Smooth muscle cell (in vitro differentiated cells): ENCODE measurements around the gene KCNQ1OT1. TPM values are rescaled to one million over a fixed set of nuclear protein-coding genes. Genes with fewer than 3 reads are reported as not detected.

Experiments used
- DNase-seq: peaks from one replicate; lab custom pipeline; 2025; ENCODE audit not compliant: unreplicated experiment; lab: John Stamatoyannopoulos, UW
- H2AFZ ChIP-seq: fragments of 200-600 bp; sonication (generic); 2 replicates; pipeline ENCODE4 v1.6.0; 2016; ENCODE audit warnings: antibody characterized with exemption, low read depth, mild to moderate bottlenecking
- H3F3A ChIP-seq: fragments of 200-600 bp; sonication (generic); 2 replicates; pipeline ENCODE4 v1.6.0; 2017; ENCODE audit warnings: antibody characterized with exemption, low read depth
- H3K27ac ChIP-seq: fragments of 200-600 bp; sonication (generic); 2 replicates; pipeline ENCODE4 v1.5.1; 2016; ENCODE audit warnings: low read depth, mild to moderate bottlenecking
- H3K27me3 ChIP-seq: fragments of 200-600 bp; sonication (generic); 2 replicates; pipeline ENCODE4 v1.6.1; 2016; ENCODE audit warnings: low read depth, mild to moderate bottlenecking
- H3K36me3 ChIP-seq: fragments of 200-600 bp; sonication (generic); 2 replicates; pipeline ENCODE4 v1.5.1; 2016; ENCODE audit warnings: low read depth
- H3K4me1 ChIP-seq: fragments of 200-600 bp; sonication (generic); 2 replicates; pipeline ENCODE4 v1.5.1; 2016; ENCODE audit warnings: low read depth
- H3K4me2 ChIP-seq: fragments of 200-600 bp; sonication (generic); 2 replicates; pipeline ENCODE4 v1.6.0; 2016; ENCODE audit warnings: mild to moderate bottlenecking
- H3K4me3 ChIP-seq: fragments of 200-600 bp; sonication (generic); 2 replicates; pipeline ENCODE4 v1.5.1; 2016; ENCODE audit warnings: mild to moderate bottlenecking
- H3K79me2 ChIP-seq: fragments of 200-600 bp; sonication (generic); 2 replicates; pipeline ENCODE4 v1.6.0; 2016; ENCODE audit warnings: low read depth, mild to moderate bottlenecking
- H3K9ac ChIP-seq: fragments of 200-600 bp; sonication (generic); 2 replicates; pipeline ENCODE4 v1.6.0; 2016; ENCODE audit warnings: low read depth
- H3K9me3 ChIP-seq: fragments of 200-600 bp; sonication (generic); replicated peaks from 2 replicates; pipeline ENCODE4 v1.5.1; 2016; ENCODE audit warnings: low read depth
- H4K20me1 ChIP-seq: fragments of 200-600 bp; sonication (generic); 2 replicates; pipeline ENCODE4 v1.6.0; 2016; ENCODE audit warnings: low read depth
- CTCF ChIP-seq: fragments of 200-600 bp; sonication (generic); IDR thresholded peaks from 2 replicates; pipeline ENCODE4 v1.5.1; 2017; ENCODE audit warnings: borderline replicate concordance, mild to moderate bottlenecking, antibody characterized with exemption; ENCODE audit not compliant: insufficient read depth, poor library complexity, severe bottlenecking
- WGBS: methylation state at CpG from one replicate; pipeline ENCODE4 v1.1.7; 2016; ENCODE audit warnings: low lambda C conversion rate; 5-methylcytosine and 5-hydroxymethylcytosine counted together
- polyA plus RNA-seq: library from polyadenylated mRNA; unstranded; fragments of >200 nt; fragmentation: Nextera tagmentation; extraction: Ambion mirVana; gene quantifications from 2 replicates; pipeline ENCODE4 v1.2.1, GENCODE V29; 2016
- total RNA-seq: library from RNA; depleted of rRNA; stranded (reverse); fragments of >200 nt; gene quantifications from 2 replicates; pipeline ENCODE4 v1.2.3, GENCODE V29; 2014

The KCNQ1OT1 gene
- total and polyA plus RNA-seq, 2 experiments from 2014 or later: 1.6 to 9.8 TPM

- H3F3A ChIP-seq: peaks cover 36% of the 10 kb centered on the region
- H3K27ac ChIP-seq: no peak overlapping the region
- no peaks in the 10 kb centered on the region for H3K4me1 ChIP-seq
- H3K79me2 ChIP-seq: no peaks in the 10 kb centered on the region
- 99% methylated on average over 2 of the region's 2 CpGs for WGBS
- H2AFZ ChIP-seq: no peak overlapping the region
- no peak overlapping the region for H3K9ac ChIP-seq
- no peaks in the 10 kb centered on the region for H3K27me3 ChIP-seq
- TF ChIP-seq CTCF: no peak
- peaks cover 33% of the 10 kb centered on the region for H3K36me3 ChIP-seq
- H3K4me2 ChIP-seq: no peak overlapping the region
- H3K9me3 ChIP-seq: peaks cover 22% of the 10 kb centered on the region
- DNase-seq: no peak
- H3K4me3 ChIP-seq: no peak overlapping the region
- H4K20me1 ChIP-seq: peaks cover 12% of the 10 kb centered on the region
Observed at GRCh38 chr11:2660357-2660939, 39.3 kb downstream of the KCNQ1OT1 start.

- no peak overlapping the region for H3K9ac ChIP-seq
- DNase-seq: no peak
- TF ChIP-seq CTCF: no peak
- WGBS: 90% methylated on average over 8 of the region's 8 CpGs
- peaks cover 32% of the 10 kb centered on the region for H3K36me3 ChIP-seq
- H2AFZ ChIP-seq: no peak overlapping the region
- H3K4me1 ChIP-seq: no peaks in the 10 kb centered on the region
- no peaks in the 10 kb centered on the region for H3K79me2 ChIP-seq
- H3K27me3 ChIP-seq: no peaks in the 10 kb centered on the region
- H3K9me3 ChIP-seq: peaks cover 22% of the 10 kb centered on the region
- peaks cover 46% of the 10 kb centered on the region for H3F3A ChIP-seq
- H3K4me2 ChIP-seq: no peak overlapping the region
- H4K20me1 ChIP-seq: no peaks in the 10 kb centered on the region
- H3K4me3 ChIP-seq: no peak overlapping the region
- no peak overlapping the region for H3K27ac ChIP-seq
Observed at GRCh38 chr11:2657697-2658284, 42.0 kb downstream of the KCNQ1OT1 start.

GRCh38 chr11:2656859-2657258 is 42.9 kb downstream of the KCNQ1OT1 start:
- TF ChIP-seq CTCF: no peak
- peaks cover 46% of the 10 kb centered on the region for H3F3A ChIP-seq
- H3K27me3 ChIP-seq: no peaks in the 10 kb centered on the region
- no peaks in the 10 kb centered on the region for H3K4me1 ChIP-seq
- H4K20me1 ChIP-seq: no peaks in the 10 kb centered on the region
- no peak overlapping the region for H3K4me3 ChIP-seq
- H3K4me2 ChIP-seq: peak overlapping the region; percentile 16
- 95% methylated on average over 1 of the region's 1 CpG for WGBS
- no peaks in the 10 kb centered on the region for H3K79me2 ChIP-seq
- H2AFZ ChIP-seq: no peak overlapping the region
- H3K9me3 ChIP-seq: peaks cover 22% of the 10 kb centered on the region
- no peak for DNase-seq
- H3K9ac ChIP-seq: no peak overlapping the region
- H3K27ac ChIP-seq: peak overlapping the region; percentile 39
- H3K36me3 ChIP-seq: peaks cover 32% of the 10 kb centered on the region
